Astrocyte of the hippocampus (primary cell): ENCODE data around the gene TBC1D24.
A peak's percentile ranks its signal among the peaks of the same experiment; 100 is the strongest.
"Not testable (repeated sequence)": the region's sequence is repeated elsewhere in the genome, so short reads cannot be mapped to it uniquely, and the experiment has no call there.

Source experiments
- DNase-seq: peaks from one replicate; pipeline ENCODE4 v3.0.0; 2011; ENCODE audit warnings: low read depth, low spot score

Gene TBC1D24

DNA sequence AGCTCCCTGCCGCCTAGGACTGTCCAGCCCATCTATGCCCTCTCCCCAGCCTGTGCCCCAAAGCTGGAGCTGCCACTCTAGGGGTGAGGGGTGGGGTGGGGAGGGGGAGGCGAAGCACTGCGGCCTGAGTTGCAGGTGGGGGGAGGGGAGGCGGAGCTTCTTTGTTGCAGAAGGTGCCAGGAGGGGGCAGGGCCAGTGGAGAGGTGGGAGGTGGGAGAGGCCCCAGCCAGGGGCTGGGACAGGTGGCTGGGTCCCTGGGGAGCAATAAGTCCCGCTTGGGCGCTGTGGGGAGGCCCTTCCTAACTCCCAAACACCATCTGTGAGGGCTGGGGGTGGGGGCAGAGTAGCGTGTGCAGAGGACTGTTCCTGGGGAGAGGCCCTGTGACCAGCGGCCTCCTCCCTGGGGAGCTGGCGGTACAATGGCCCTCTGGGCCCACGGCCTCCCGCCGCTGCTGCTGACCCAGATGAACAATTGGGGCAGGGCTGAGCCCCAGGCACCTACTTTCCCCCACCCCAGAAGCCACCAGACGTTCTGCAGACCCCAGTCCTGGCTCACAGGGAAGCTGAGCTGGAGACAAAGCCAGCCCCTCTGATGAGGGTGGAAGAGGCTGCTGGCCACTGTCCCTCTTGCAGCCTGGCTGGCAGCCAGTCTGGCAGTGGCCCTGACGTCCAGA is 6.1 kb upstream of the TBC1D24 start:
- peak; percentile 20 for DNase-seq

- DNase-seq: no peak
These were observed 5.3 kb upstream of the TBC1D24 start for GRCh38 chr16:2469399-2470233.

DNA sequence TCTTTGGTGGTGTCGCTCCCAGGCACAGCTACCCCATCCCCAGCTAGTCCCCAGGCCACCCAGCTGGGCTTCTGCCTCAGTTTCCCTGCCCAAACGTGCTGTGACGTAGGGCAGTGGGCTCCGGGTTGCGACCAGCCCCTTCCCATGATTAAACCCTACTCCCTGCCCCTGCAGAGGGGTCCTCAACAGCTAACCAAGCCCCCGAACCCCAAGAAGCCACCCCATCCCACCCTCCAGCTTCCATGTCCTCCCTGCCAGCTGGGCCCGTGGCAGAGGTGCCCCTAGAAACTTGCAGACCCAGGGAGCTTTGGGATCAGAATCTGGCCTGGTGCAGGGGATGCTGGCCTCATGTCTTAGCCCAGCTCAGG is 4.7 kb upstream of the TBC1D24 start:
- no peak for DNase-seq

DNA sequence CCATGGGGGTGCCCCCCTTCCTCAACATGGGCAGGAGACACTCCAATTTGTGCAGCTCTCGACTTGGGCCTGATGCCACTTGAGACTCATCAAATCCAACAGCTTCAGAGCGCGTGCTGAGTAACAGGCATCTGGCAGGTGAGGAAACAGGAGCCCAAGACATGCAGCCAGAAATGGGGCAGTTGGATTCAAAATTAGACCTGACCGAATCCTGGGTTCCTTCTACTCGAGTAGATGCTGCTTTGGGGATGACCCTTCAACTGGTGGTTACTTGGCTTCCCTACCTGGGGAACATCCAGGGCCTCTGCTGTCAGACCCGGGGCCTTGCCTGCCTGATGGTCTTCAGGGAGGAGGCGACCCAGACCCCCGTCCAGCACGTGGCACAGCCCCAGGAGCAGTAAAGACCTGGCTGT is 4.3 kb upstream of the TBC1D24 start:
- DNase-seq: peak; percentile 28

DNA sequence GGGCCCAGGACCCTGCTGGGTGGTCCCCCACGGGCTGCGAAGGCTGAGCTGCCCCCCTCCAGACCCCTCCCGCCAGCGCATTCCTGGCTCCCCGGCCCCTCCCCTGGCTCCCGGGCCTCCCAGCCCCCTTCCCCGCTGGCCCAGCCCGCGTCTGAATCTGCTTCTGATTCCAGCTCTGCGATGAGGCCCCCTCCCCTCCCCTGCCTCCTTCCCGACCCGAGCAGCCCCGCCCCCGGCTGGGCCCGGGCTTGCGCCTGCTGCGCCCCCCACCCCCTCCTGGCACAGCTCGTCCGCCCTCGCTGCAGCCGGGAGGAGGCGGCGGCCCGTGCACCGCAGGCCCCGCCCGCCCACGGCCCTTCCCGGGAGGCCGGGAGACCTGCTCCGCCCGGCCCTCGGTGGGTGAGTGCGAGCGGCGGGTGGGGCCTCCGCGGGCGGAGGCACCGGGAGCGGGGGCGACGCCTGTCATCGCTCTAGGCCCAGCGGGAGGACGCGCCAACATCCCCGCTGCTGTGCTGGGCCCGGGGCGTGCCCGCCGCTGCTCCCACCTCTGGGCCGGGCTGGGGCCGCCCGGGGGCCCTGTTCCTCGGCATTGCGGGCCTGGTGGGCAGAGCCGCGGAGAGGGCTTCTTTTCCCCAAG is 3.8 kb upstream of the TBC1D24 start, which contains the start of gene NTN3:
Gene NTN3 (plus strand): TSS at position 282 of the 637 bp plus-strand sequence. CDS start 405 bp downstream, outside the sequence.
- DNase-seq: peak; percentile 59

DNA sequence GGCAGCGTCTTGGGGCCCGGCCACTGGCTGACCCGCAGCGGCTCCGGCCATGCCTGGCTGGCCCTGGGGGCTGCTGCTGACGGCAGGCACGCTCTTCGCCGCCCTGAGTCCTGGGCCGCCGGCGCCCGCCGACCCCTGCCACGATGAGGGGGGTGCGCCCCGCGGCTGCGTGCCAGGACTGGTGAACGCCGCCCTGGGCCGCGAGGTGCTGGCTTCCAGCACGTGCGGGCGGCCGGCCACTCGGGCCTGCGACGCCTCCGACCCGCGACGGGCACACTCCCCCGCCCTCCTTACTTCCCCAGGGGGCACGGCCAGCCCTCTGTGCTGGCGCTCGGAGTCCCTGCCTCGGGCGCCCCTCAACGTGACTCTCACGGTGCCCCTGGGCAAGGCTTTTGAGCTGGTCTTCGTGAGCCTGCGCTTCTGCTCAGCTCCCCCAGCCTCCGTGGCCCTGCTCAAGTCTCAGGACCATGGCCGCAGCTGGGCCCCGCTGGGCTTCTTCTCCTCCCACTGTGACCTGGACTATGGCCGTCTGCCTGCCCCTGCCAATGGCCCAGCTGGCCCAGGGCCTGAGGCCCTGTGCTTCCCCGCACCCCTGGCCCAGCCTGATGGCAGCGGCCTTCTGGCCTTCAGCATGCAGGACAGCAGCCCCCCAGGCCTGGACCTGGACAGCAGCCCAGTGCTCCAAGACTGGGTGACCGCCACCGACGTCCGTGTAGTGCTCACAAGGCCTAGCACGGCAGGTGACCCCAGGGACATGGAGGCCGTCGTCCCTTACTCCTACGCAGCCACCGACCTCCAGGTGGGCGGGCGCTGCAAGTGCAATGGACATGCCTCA is 3.1 kb upstream of the TBC1D24 start:
- no peak for DNase-seq

GRCh38 chr16:2472488-2472864 is 2.5 kb upstream of the TBC1D24 start:
- no peak for DNase-seq

DNA sequence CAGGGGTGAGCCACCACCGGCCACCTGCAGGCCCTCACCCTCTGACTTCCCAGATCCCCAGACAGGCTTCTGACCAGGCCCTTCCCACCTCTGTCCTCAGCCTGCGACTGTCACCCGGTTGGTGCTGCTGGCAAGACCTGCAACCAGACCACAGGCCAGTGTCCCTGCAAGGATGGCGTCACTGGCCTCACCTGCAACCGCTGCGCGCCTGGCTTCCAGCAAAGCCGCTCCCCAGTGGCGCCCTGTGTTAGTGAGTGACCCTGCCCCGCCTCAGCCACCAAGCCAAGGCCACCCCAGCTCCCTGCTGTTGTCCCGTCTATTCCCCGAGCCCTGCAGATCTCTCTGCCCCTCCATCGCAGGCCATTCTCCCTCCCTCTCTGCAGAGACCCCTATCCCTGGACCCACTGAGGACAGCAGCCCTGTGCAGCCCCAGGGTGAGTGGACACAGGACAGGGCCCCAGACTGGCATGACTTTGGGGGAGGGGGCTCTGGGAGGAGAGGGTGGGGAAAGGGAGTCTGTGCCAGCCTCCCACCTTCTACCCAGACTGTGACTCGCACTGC is 2.0 kb upstream of the TBC1D24 start:
- DNase-seq: no peak

GRCh38 chr16:2473446-2473926 is 1.4 kb upstream of the TBC1D24 start:
- no peak for DNase-seq

DNA sequence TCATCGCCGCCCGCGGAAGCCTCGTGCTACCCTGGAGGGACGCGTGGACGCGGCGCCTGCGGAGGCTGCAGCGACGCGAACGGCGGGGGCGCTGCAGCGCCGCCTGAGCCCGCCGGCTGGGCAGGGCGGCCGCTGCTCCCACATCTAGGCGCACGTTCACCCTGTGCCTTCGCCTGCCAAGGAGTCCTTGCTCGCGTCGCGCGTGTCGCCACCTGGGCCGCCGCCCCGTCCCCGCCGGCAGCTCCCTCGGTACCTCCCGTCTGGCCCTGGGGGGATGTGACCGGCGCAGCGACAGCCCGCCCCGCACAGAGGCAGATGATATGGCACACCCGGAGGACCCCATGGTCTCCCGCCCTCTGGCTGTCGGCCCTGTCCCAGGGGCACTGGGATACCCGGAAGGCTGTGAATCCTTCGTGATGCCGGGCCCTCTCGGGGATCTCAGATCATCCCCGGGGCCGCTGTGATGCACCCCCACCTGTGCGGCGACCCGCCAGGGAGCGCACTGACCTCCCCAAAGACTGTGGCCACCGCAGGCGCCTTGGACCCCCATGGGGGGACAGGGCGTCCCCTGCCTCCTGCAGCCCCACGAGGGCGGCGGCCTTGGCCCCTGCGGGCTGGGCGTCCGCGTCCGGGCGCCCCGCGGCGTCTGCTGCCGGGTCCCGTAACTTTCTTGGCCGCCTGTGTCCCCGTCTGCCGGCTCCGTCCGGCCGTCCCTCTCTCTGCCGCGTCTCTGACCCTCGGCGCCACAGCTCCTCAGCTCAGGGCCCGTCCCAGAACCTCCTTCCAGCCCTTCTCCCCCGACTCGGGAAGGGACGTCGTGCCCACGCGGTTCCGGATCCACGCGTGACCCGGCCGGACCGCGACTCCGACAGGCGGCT is 689 bp upstream of the TBC1D24 start:
- DNase-seq: peak; percentile 73

GRCh38 chr16:2475413-2476344 is 752 bp downstream of the TBC1D24 start:
- DNase-seq: peak; percentile 32

GRCh38 chr16:2476345-2476720 is 1.4 kb downstream of the TBC1D24 start:
- DNase-seq: no peak

DNA sequence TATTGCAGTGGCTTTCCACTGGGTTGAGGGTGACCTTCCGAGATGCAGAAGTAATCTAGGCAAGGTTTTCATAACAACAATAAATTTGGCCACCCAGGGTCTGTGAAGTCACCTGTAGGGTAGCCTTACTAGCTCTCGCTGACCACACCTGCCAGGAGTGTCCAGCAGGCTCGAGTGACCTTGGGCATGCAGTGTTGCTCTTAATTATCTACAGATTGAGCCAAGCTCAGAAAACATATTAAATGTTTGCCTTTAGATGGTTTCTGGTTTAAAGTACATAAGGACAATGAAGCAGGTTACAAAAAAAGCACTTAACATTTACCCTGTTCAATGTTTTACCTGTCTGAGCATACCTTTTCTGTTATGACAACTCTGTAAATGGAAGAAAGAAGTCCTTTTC is 1.8 kb downstream of the TBC1D24 start:
- DNase-seq: no peak

GRCh38 chr16:2477327-2477726 is 2.4 kb downstream of the TBC1D24 start:
- DNase-seq: no peak

GRCh38 chr16:2478279-2478678 is 3.4 kb downstream of the TBC1D24 start:
- DNase-seq: no peak

DNA sequence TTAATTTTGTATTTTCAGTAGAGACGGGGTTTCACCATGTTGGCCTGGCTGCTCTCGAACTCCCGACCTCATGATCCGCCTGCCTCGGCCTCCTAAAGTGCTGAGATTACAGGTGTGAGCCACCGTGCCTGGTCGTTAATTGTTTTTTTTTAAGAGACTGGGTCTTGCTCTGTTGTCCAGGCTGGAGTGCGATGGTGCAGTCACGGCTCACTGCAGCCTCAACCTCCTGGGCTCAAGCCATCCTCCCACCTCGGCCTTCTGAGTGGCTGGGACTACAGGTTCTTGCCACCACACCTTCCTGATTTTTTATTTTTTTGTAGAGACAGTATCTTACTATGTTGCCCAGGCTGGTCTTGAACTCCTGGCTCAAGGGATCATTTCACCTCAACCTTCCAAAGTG is 5.1 kb downstream of the TBC1D24 start:
- DNase-seq: not testable (repeated sequence)

DNA sequence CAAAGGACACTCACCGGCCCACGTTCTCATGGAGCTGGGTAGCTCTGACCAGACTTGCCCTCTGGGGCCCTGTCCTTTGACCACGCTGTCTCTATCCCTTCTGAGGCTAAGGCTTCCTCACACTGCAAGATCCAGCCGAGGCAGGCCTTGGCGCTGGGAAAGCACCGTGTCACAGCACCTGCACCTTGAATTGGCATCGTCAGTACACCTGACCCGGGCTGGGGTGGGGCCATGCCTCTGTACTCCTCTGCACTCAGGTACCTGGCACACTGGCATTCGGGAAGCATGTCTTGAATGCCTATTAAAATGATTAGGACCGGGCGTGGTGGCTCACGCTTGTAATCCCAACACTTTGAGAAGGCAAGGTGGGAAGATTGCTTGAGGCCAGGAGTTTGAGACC is 6.0 kb downstream of the TBC1D24 start:
- no peak for DNase-seq

GRCh38 chr16:2481676-2482075 is 6.7 kb downstream of the TBC1D24 start:
- peak; percentile 43 for DNase-seq

DNA sequence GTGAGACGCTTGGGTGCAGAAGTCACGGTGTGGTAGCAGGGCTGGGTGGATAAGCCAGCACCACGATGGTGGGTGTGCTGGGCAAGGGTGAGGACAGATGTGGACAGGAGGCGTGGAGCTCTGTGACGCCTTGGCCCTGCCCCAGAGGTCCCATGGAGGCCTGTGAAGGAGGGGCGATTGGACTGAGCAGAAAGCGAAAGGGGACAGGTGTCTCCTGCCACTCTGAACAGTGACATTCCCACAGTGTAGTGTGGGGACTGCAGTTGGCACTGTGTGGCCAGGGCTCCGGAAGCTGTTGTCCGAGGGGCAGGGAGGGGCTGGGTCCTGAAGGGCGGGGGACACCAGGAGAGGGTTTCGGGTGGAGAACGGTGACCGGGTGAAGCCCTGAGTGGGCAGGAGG is 7.3 kb downstream of the TBC1D24 start:
- no peak for DNase-seq
